ENCODE data around the gene NAGLU.

The NAGLU gene

DNA sequence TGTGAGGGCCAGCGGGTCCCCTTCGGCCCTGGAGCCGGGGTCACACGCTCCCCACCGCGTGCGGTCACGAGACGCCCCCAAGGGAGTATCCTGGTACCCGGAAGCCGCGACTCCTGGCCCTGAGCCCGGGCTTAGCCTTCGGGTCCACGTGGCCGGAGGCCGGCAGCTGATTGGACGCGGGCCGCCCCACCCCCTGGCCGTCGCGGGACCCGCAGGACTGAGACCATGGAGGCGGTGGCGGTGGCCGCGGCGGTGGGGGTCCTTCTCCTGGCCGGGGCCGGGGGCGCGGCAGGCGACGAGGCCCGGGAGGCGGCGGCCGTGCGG, at the start of gene NAGLU:
NAGLU (plus strand) TSS at position 194 of the 324 bp plus-strand sequence; CDS start at position 226, 32 bp downstream.
- peak; percentile 99 for DNase-seq (ENCODE audit: low spot score)

GRCh38 chr17:42488032-42488431, 48.0 kb upstream of the NAGLU start:
- DNase-seq (ENCODE audit: low spot score), result no peak

DNA sequence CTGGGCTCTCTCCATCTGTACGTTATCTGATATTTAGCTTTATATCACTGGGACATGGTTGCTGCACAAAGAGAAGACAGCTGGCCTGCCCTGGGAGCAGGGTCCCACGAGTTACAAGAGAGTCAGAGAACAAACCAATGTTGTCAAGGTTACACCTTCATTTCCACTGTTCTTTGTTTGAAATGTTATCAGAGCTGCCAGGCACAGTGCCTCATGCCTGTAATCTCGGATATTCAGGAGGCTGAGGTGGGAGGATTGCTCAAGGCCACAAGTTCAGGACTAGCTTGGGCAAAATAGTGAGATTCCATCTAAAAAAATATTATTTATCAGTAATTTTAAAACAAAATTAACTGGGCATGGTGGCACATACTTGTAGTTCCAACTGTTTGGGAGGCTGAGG, 42.7 kb upstream of the NAGLU start:
- DNase-seq (ENCODE audit: low spot score), result no peak

DNA sequence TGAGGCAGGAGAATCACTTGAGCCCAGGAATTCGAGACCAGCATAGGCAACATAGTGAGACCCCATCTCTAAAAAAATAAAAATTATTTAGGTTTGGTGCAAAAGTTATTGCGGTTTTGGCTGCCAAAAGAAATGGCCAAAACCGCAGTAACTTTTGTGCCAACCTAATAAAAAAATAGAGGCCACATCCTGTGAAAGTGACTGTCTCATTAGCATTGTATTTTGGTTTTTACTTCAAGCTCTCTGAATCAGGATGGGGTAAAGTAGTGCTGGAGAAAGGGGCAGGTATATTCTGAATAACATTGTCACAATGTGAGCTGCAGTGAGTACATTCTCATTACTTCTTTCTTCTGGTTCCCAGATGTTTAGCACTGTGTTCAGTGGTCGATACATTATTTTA, 41.4 kb upstream of the NAGLU start:
- DNase-seq (ENCODE audit: low spot score), result no peak

DNA sequence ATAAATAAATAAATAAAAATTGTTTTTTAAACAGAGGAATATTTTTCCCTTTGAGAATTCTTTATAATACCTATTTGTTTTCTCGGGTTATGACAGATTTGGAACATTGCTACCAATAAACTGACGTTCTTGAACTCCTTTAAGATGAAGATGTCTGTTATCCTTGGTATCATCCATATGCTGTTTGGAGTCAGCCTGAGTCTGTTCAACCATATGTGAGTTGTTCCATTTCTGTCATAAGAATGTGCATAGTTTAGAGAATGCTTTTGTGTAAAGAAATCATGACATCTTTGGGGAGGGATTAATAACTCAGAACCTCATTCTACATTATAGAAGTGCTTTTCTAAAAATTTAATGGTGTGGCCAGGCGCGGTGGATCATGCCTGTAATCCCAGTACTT, 37.2 kb upstream of the NAGLU start:
- DNase-seq (ENCODE audit: low spot score), result no peak

- no peak for DNase-seq (ENCODE audit: low spot score)
These were observed 34.0 kb upstream of the NAGLU start for GRCh38 chr17:42502091-42502490.

- no peak for DNase-seq (ENCODE audit: low spot score)
These were observed 33.1 kb upstream of the NAGLU start for GRCh38 chr17:42502926-42503325.

DNA sequence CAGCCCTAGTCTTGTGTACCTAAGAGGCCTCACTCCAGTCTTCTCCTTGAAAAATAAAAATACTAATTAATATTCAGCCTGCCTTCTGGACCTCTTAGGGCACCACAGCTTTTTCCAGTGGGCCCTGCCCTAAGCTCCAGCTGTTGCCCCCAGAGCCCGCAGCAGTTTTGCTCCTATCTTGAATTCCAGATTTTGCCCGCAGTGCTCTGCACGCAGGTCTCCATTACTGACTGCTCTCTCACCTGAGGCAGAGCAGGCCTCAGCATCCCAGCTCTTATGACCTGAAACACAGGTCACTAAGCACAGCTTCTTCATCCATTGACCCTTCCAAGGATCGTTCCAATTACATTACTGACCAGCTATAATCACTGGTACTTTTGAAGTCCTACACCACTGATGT, 28.4 kb upstream of the NAGLU start:
- no peak for DNase-seq (ENCODE audit: low spot score)

DNA sequence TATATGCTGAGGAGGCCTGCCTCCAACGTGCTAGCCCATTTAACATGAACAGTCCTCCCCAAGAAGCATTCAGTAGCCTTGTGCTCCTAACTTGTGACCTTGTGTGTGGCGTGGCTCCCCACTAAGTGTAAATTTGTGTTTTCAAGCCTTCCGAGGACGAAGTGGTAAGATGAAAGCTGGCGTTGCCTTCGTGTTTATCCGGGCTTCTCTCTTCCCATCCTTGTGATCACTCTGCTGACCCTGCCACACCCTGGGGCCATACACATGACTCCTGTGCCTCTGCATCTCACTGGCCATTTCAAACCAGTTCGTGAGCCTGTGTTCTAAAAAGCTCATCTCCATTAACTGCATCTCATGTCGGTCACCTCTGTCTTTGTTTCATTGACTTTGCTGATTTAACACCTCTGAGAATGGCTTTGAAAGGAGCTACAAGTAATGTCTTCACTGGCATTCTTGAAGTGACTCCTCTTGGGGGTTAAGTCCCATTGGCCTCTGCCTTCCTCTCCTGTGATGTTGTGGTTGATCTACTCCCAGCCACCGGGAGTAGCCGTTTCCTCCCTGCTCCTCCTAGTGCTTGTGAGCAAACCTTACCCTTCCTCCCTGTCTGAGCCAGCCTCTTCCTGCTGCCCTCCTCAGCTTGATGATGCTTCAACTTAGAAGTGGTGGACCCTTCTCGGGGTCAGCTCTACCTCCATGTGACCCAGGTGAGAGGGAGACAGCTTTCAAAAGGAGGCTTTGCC, 27.4 kb upstream of the NAGLU start:
- no peak for DNase-seq (ENCODE audit: low spot score)

- DNase-seq (ENCODE audit: low spot score), result no peak
These were observed 26.6 kb upstream of the NAGLU start for GRCh38 chr17:42509409-42509808.

- DNase-seq (ENCODE audit: low spot score), result no peak
These were observed 26.2 kb upstream of the NAGLU start for GRCh38 chr17:42509841-42510240.

- DNase-seq (ENCODE audit: low spot score), result no peak
These were observed 23.8 kb upstream of the NAGLU start for GRCh38 chr17:42512246-42512645.

DNA sequence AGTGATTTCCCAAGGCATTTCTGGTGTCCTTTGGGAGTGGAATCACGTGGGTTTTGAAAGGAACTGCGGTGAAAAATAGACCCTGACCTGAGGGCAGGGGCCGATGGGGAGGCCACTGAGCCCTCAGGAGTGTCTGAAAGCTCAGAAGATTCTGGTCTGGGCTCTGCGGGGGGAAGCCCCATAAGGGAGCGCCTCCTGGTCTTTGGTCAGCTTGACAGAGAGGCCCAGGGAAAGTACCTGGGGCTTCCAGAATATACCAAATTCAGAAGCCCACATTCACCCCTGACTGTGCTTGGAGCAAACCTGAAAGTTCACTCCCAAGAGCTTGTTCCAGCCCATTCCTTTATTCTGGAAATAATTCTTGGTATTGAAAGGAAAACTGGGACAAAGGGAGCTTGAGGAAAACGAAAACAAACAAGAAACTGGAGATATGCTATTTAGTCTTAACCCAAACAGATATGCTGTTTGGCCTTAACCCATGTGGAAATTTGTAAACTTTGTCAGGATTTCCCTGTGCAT, 23.2 kb upstream of the NAGLU start:
- no peak for DNase-seq (ENCODE audit: low spot score)

- DNase-seq (ENCODE audit: low spot score), result no peak
These were observed 22.4 kb upstream of the NAGLU start for GRCh38 chr17:42513686-42514085.

- DNase-seq (ENCODE audit: low spot score), result no peak
These were observed 21.8 kb upstream of the NAGLU start for GRCh38 chr17:42514279-42514678.

- no peak for DNase-seq (ENCODE audit: low spot score)
These were observed 21.2 kb upstream of the NAGLU start for GRCh38 chr17:42514867-42515266.

DNA sequence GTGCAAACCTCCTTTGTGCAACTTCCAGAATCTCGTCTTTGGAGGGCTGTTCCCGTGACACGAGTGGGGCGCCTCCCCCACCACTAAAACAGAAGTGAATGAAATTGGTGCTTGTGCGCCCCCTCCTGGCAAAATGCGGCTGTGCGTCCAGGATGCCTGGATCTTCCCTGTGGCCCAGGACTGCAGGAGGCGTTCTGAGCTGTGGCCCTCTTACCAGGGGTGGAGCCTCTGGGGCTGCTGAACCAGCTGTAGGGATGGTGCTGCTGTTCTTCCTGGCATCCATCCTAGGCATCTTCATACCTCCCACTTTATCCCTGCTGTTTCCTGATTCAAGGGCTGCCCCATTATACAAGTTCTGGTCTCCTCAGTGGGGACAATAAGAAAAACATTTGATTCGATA, 18.5 kb upstream of the NAGLU start:
- peak; percentile 86 for DNase-seq (ENCODE audit: low spot score)

DNA sequence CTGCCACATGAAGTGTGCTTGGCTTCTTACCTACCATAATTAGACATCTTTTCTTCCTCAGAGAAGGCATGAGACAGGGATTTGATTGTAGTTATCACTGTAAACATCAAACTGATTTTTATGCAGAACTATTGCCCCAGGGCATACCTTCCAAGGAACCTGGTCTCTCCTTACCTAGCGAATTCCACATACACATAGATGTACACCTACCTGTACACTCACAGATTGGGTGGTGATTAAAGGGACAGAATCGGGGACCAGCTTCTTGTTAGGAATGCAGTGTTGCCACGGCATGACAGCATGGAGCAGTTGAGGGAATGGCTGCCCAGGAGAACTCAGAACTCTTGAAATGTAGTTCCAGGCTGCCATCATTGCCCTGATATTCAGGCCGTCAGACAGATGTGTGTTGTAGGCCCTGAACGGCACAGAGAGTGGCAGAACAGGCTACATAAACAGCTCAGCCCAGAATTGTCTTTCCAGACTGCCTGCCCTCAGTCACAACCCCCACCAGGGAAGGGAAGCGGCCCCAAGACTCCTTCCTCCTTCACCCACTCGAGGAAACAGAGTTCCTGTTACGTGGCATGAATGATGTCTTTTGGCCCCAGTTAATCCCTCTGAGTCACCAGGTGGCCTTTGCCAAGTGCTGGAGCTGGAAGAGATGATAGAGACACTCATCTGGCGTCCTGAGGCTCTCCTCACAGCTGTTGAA, 17.8 kb upstream of the NAGLU start:
- DNase-seq (ENCODE audit: low spot score), result no peak

- DNase-seq (ENCODE audit: low spot score), result no peak
These were observed 17.1 kb upstream of the NAGLU start for GRCh38 chr17:42518755-42519545.

GRCh38 chr17:42519546-42520491, 16.2 kb upstream of the NAGLU start:
- DNase-seq (ENCODE audit: low spot score), result no peak

- DNase-seq (ENCODE audit: low spot score), result no peak
These were observed 15.5 kb upstream of the NAGLU start for GRCh38 chr17:42520540-42520951.

GRCh38 chr17:42521036-42521435, 15.0 kb upstream of the NAGLU start:
- no peak for DNase-seq (ENCODE audit: low spot score)
